ENCODE results near the gene STAG1. TPM values are rescaled to one million over a fixed set of nuclear protein-coding genes. Genes with fewer than 3 reads are reported as not detected.

Gene STAG1
- total and polyA plus RNA-seq, 8 donors: 7.5 to 105 (median 37.9) TPM

DNA sequence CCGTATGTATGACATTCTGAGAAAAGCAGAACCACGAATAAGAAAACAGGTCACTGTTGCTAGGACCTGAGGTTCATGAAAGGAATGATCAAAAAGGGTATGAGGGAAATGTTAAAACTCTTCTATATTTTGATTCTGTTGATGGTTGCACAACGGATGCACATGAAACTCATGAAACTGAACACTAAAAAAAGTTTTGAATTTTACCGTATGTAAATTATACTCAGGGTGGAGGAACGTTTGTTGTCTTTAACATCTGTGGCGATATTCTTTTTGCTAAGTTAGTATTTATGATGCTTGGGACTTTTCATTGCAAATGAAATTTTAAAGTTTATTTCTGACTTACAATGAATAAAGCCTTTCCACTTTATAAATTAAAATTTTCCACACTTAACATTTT, 55.4 kb downstream of the STAG1 start:
- 91 to 98% (median 94%) methylated on average over 6 of the region's 6 CpGs for WGBS, 5 donors
- Histone ChIP-seq H3K27ac (no peak overlapping the region), H3K4me3 (no peak overlapping the region), H3K9me3 (no peaks in the 10 kb centered on the region), H3K4me1 (peaks cover 0 to 39% (median 17%) of the 10 kb centered on the region in 4 donors), H3K36me3 (no peaks in the 10 kb centered on the region), H3K27me3 (no peaks in the 10 kb centered on the region)
- no peak for DNase-seq
- TF ChIP-seq POLR2A (IDR thresholded peaks at IDR 0.05) (no peak), EP300 (IDR thresholded peaks at IDR 0.05) (no peak), POLR2AphosphoS5 (IDR thresholded peaks at IDR 0.05) (no peak)
- TF ChIP-seq, protein P1, sequence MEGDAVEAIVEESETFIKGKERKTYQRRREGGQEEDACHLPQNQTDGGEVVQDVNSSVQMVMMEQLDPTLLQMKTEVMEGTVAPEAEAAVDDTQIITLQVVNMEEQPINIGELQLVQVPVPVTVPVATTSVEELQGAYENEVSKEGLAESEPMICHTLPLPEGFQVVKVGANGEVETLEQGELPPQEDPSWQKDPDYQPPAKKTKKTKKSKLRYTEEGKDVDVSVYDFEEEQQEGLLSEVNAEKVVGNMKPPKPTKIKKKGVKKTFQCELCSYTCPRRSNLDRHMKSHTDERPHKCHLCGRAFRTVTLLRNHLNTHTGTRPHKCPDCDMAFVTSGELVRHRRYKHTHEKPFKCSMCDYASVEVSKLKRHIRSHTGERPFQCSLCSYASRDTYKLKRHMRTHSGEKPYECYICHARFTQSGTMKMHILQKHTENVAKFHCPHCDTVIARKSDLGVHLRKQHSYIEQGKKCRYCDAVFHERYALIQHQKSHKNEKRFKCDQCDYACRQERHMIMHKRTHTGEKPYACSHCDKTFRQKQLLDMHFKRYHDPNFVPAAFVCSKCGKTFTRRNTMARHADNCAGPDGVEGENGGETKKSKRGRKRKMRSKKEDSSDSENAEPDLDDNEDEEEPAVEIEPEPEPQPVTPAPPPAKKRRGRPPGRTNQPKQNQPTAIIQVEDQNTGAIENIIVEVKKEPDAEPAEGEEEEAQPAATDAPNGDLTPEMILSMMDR (IDR thresholded peaks at IDR 0.05): no peak
- intact Hi-C loops (cut with DNase I; ENCODE audit: low total_unique reads): no loop called here

DNA sequence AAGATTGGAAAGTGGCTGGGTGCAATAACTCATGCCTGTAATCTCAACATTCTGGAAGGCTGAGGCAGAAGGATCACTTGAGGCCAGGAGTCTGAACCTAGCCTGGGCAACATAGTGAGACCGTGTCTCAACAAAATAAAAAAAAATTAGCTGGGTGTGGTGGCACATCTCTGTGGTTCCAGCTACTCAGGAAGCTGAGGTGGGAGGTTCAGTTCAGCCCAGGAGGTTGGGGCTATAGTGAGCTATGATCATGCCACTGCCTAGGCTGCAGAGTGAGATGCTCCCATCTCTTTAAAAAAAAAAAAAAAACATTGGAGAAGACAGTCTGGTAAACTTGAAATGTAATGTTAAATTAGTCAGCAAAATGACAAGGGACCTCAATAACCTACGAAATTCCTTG, 57.9 kb downstream of the STAG1 start:
- H3K27me3 ChIP-seq: no peaks in the 10 kb centered on the region
- 65 to 88% (median 87%) methylated on average over 2 of the region's 2 CpGs for WGBS, 5 donors
- DNase-seq: no peak
- no peaks in the 10 kb centered on the region for H3K36me3 ChIP-seq
- intact Hi-C loops (cut with DNase I; ENCODE audit: low total_unique reads): no loop called here
- no peaks in the 10 kb centered on the region for H3K9me3 ChIP-seq
- TF ChIP-seq, protein P1 (IDR thresholded peaks at IDR 0.05): no peak
- no peak for TF ChIP-seq POLR2AphosphoS5 (IDR thresholded peaks at IDR 0.05)
- TF ChIP-seq POLR2A (IDR thresholded peaks at IDR 0.05): no peak
- TF ChIP-seq EP300 (IDR thresholded peaks at IDR 0.05): no peak
- peaks cover 0 to 59% (median 19%) of the 10 kb centered on the region in 4 donors for H3K4me1 ChIP-seq
- no peak overlapping the region for H3K27ac ChIP-seq
- H3K4me3 ChIP-seq: no peak overlapping the region

DNA sequence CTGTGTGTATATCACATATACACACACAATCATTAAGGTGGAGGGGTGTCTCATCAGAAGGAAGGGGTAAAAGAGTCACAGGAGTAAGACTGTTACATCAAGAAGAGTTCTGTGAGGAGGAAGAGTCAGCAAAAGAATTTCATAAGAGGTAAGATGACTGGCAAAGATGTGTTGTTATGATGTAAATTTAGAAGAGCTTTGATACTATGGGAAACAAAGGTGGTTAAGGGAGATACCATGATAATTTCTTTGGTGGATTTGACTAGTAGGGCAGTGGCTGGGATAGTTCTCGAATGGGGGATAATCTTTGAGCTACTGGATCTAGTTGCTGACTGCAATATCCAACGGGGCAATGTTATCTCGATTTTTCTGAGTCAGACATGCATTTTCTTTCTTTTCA, 61.6 kb downstream of the STAG1 start:
- Histone ChIP-seq H3K36me3 (no peaks in the 10 kb centered on the region), H3K27ac (no peak overlapping the region), H3K27me3 (no peaks in the 10 kb centered on the region), H3K4me3 (no peak overlapping the region), H3K4me1 (peaks cover 0 to 29% (median 13%) of the 10 kb centered on the region in 4 donors), H3K9me3 (no peaks in the 10 kb centered on the region)
- intact Hi-C loops (cut with DNase I; ENCODE audit: low total_unique reads): no loop called here
- DNase-seq: no peak
- 92 to 99% (median 95%) methylated on average over 3 of the region's 3 CpGs for WGBS, 5 donors
- TF ChIP-seq, protein P1 (IDR thresholded peaks at IDR 0.05): no peak
- TF ChIP-seq POLR2AphosphoS5 (IDR thresholded peaks at IDR 0.05): no peak
- TF ChIP-seq POLR2A (IDR thresholded peaks at IDR 0.05): no peak
- TF ChIP-seq EP300 (IDR thresholded peaks at IDR 0.05): no peak

DNA sequence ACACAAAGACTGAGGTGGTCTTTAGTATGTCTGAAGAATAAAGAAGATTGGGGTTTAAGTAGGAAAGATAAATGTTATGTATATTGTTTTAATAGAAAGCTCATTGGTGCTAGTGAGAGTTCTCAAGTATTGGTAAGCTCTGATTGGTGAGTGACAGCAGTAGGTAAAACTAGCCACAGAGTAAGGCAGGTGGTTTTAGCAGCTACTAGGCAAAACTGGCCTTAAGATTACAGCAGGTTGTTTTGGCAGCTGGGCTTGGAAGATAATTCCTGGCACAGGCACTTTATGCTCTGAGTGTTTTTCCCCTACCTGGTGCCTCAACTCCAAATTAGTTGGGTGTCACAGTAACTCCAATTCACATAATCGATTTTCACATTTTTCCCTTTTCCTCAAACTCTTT, 66.3 kb downstream of the STAG1 start:
- 90 to 96% (median 95%) methylated on average over 1 of the region's 1 CpG for WGBS, 5 donors
- Histone ChIP-seq H3K4me3 (no peak overlapping the region), H3K9me3 (no peaks in the 10 kb centered on the region), H3K27ac (no peak overlapping the region), H3K36me3 (no peaks in the 10 kb centered on the region), H3K4me1 (peaks cover 0 to 20% (median 8%) of the 10 kb centered on the region in 4 donors), H3K27me3 (no peaks in the 10 kb centered on the region)
- DNase-seq: no peak
- TF ChIP-seq, protein P1 (IDR thresholded peaks at IDR 0.05): no peak
- TF ChIP-seq POLR2AphosphoS5 (IDR thresholded peaks at IDR 0.05) (no peak), POLR2A (IDR thresholded peaks at IDR 0.05) (no peak), EP300 (IDR thresholded peaks at IDR 0.05) (no peak)
- intact Hi-C loops (cut with DNase I; ENCODE audit: low total_unique reads): no loop called here

Measured in stomach (tissue), 9 donors.